ENCODE results near the gene APOA4.

The APOA4 gene

GRCh38 chr11:116772443-116773202 lies 50.5 kb downstream of the APOA4 start, which contains the start of gene BUD13 (continued):
- TF ChIP-seq ZNF362 (tag by site-specific recombination; IDR thresholded peaks at IDR 0.05) (no peak), REST (tag by site-specific recombination; IDR thresholded peaks at IDR 0.05) (no peak), OSR2 (tag by site-specific recombination; IDR thresholded peaks at IDR 0.05) (no peak), ZBTB21 (tag by site-specific recombination; IDR thresholded peaks at IDR 0.05) (peak; percentile 30; the same call in 1 of the 2 replicates), ZNF335 (tag by site-specific recombination; conservative IDR thresholded peaks at IDR 0.05) (peak; percentile 89), HOXD13 (CRISPR knock-in tag; IDR thresholded peaks at IDR 0.05; ENCODE audit: borderline replicate concordance) (no peak), ZBTB49 (tag by site-specific recombination; IDR thresholded peaks at IDR 0.05; ENCODE audit: low read depth) (no peak), ZNF692 (tag by site-specific recombination; IDR thresholded peaks at IDR 0.05) (peak; percentile 62), ZNF202 (tag by site-specific recombination; IDR thresholded peaks at IDR 0.05; ENCODE audit: borderline replicate concordance) (no peak)

- ChIA-PET POLR2A (no interaction called here), CTCF (interaction anchor here (0.6 to 1.3 kb wide), 5 partner anchors 9 to 372 kb away, joined by 3 to 7 read pairs (median 5); partner anchors contain the start of genes APOA5 and PAFAH1B2)
- Histone ChIP-seq H3K27ac (ENCODE audit: extremely low read depth, low read depth, low read length) (no peak overlapping the region), H3K4me1 (ENCODE audit: control insufficient read depth, insufficient read depth, low read length) (peaks cover 4% of the 10 kb centered on the region; the same call in 1 of the 2 replicates), H3K9me3 (ENCODE audit: control insufficient read depth, insufficient read depth, low read depth, low read length) (no peaks in the 10 kb centered on the region), H3K36me3 (ENCODE audit: control insufficient read depth in 2 of 2, insufficient read depth in 1 of 2, low read length in 2 of 2) (peaks cover 0 to 33% of the 10 kb centered on the region in 2 experiments), H3K4me3 (ENCODE audit: low read depth, low read length) (peak overlapping the region; percentile 96)
- TF ChIP-seq PRDM10 (tag by site-specific recombination; IDR thresholded peaks at IDR 0.05) (peak; percentile 20; the same call in 1 of the 2 replicates), ZFHX2 (tag by site-specific recombination; conservative IDR thresholded peaks at IDR 0.05) (no peak), ATF2 (tag by site-specific recombination; IDR thresholded peaks at IDR 0.05; ENCODE audit: low read depth) (0 out of 2 replicates have a peak, but pooled peaks have one; percentile 71)
These were observed 51.2 kb downstream of the APOA4 start for GRCh38 chr11:116771935-116772334.
